K562 (cell line): ENCODE data around the gene ADARB2. TPM values are rescaled to one million over a fixed set of nuclear protein-coding genes. Genes with fewer than 3 reads are reported as not detected.

ENCODE experiments used
- ATAC-seq: fragments of 200-7000 bp; cut with Tn5 transposase; 3 replicates; pipeline ENCODE4 v1.9.1; 2020; ENCODE audit warnings: moderate library complexity
- BruUV-seq: library from RNA; stranded (reverse); fragments of 400-500 nt; replicated peaks from 2 replicates; lab custom pipeline; 2021; lab: Mats Ljungman, UMichigan
- CTCF ChIA-PET: fragments of 300-600 bp; formaldehyde crosslinking; extraction: SDS; loops from one replicate; lab custom pipeline; 2021; ENCODE audit warnings: low intra/inter-chr PET ratio; lab: Yijun Ruan, JAX
- POLR2A ChIA-PET: fragments of 300-600, 350-650 bp; sonication (Branson Sonifier 250); formaldehyde crosslinking; extraction: SDS; loops from one replicate; lab custom pipeline; 2021; ENCODE audit warnings: antibody characterized with exemption, inconsistent platforms; lab: Yijun Ruan, JAX
- DNase-seq, 4 experiments: peaks; one replicate each; pipeline versions ENCODE4 v3.0.0 to v3.0.0-alpha.2; 2011 to 2018; ENCODE audit warnings: low spot score in 3 of 4, mixed read lengths in 3 of 4; ENCODE audit errors: extremely low read depth in 1 of 4
- FAIRE-seq: peaks from 2 replicates; lab custom pipeline; 2011; peaks lifted over from hg19 to GRCh38; lab: Jason Lieb, UNC
- H2AFZ ChIP-seq: 2 replicates; pipeline ENCODE4 v1.6.0; 2011; ENCODE audit warnings: low read depth, low read length, control low read depth, inconsistent platforms
- H3K27ac ChIP-seq: fragments of 200-600 bp; 3 replicates; pipeline ENCODE4 v1.8.0; 2011; ENCODE audit warnings: low read depth, mild to moderate bottlenecking, control low read depth, inconsistent platforms, low read length, moderate library complexity, mixed read lengths; ENCODE audit errors: extremely low read depth
- H3K27me3 ChIP-seq, 2 experiments: fragments of 300-600 bp in 1 of 2; 2 replicates in 1 of 2; 3 replicates in 1 of 2; pipeline versions ENCODE4 v1.6.0 to v1.8.0; 2011; ENCODE audit warnings: inconsistent platforms in 2 of 2, low read length in 2 of 2, mild to moderate bottlenecking in 1 of 2, mixed read lengths in 1 of 2, moderate library complexity in 1 of 2; ENCODE audit not compliant: control insufficient read depth in 2 of 2, insufficient read depth in 2 of 2
- H3K36me3 ChIP-seq: fragments of 300-600 bp; 3 replicates; pipeline ENCODE4 v1.8.0; 2011; ENCODE audit warnings: mild to moderate bottlenecking, low read length, inconsistent platforms; ENCODE audit not compliant: control insufficient read depth, insufficient read depth
- H3K4me1 ChIP-seq, 2 experiments: fragments of 200-600 bp in 1 of 2; replicated peaks in 1 of 2; 2 replicates in 1 of 2; 3 replicates in 1 of 2; pipeline versions ENCODE4 v1.5.1 to v1.8.0; 2011; ENCODE audit warnings: inconsistent platforms in 2 of 2, low read length in 2 of 2, mild to moderate bottlenecking in 1 of 2, mixed read lengths in 1 of 2, moderate library complexity in 1 of 2; ENCODE audit not compliant: control insufficient read depth in 2 of 2, insufficient read depth in 2 of 2
- H3K4me2 ChIP-seq: 2 replicates; pipeline ENCODE4 v1.6.1; 2011; ENCODE audit warnings: low read length, control low read depth, inconsistent platforms, mixed read lengths; ENCODE audit not compliant: insufficient read depth
- H3K4me3 ChIP-seq: fragments of 200-600 bp; sonication (generic), shearing (Covaris generic); 2 replicates; pipeline ENCODE4 v1.5.1; 2016; ENCODE audit warnings: control low read depth, inconsistent platforms
- H3K79me2 ChIP-seq: fragments of 200-600 bp; 3 replicates; pipeline ENCODE4 v1.8.0; 2011; ENCODE audit warnings: low read length, inconsistent platforms; ENCODE audit not compliant: control insufficient read depth, insufficient read depth
- H3K9ac ChIP-seq, 2 experiments: 2 replicates each; pipeline versions ENCODE4 v1.6.0 to v1.6.1; 2011; ENCODE audit warnings: low read depth in 2 of 2, low read length in 2 of 2, control low read depth in 1 of 2, inconsistent platforms in 1 of 2, mild to moderate bottlenecking in 1 of 2, mixed read lengths in 1 of 2; ENCODE audit not compliant: insufficient read depth in 1 of 2
- H3K9me1 ChIP-seq: one replicate; pipeline ENCODE4 v1.6.0; 2011; ENCODE audit warnings: inconsistent platforms, mild to moderate bottlenecking, low read length, moderate library complexity; ENCODE audit not compliant: control insufficient read depth, insufficient read depth
- H3K9me3 ChIP-seq: replicated peaks from 2 replicates; pipeline ENCODE4 v1.5.1; 2011; ENCODE audit warnings: low read depth, low read length, inconsistent platforms; ENCODE audit not compliant: control insufficient read depth, insufficient read depth
- H4K20me1 ChIP-seq: replicated peaks from 2 replicates; pipeline ENCODE4 v1.6.1; 2011; ENCODE audit warnings: low read length, inconsistent platforms, mixed read lengths; ENCODE audit not compliant: control insufficient read depth, insufficient read depth
- CEBPB ChIP-seq: fragments of 450-650 bp; IDR thresholded peaks from 2 replicates; pipeline ENCODE4 v1.6.1; 2016; ENCODE audit warnings: missing genetic modification characterization, missing compliant biosample characterization
- CEBPG ChIP-seq, 3 experiments: fragments of 200-800 bp in 1 of 3; sonication (Bioruptor generic) in 1 of 3; sonication (generic) in 1 of 3; formaldehyde crosslinking in 1 of 3; IDR thresholded peaks in 2 of 3; conservative IDR thresholded peaks in 1 of 3; 2 replicates each; pipeline versions ENCODE4 v1.6.1 to v1.8.0; 2016 to 2022; ENCODE audit warnings: missing compliant biosample characterization in 2 of 3, missing genetic modification characterization in 2 of 3, mild to moderate bottlenecking in 1 of 3, missing genetic modification reagents in 1 of 3
- FOXP1 ChIP-seq: sonication (generic); formaldehyde crosslinking; IDR thresholded peaks from 2 replicates; pipeline ENCODE4 v1.8.0; 2022; ENCODE audit warnings: mild to moderate bottlenecking, missing genetic modification reagents
- HSF4 ChIP-seq: fragments of 250-450 bp; sonication (Bioruptor Pico); IDR thresholded peaks from 2 replicates; pipeline ENCODE4 v2.1.2; 2022; ENCODE audit warnings: mild to moderate bottlenecking, moderate library complexity, borderline replicate concordance
- KHSRP ChIP-seq: fragments of 450-650 bp; IDR thresholded peaks from 2 replicates; pipeline ENCODE4 v1.6.1; 2017
- MCM5 ChIP-seq: fragments of 450-650 bp; IDR thresholded peaks from 2 replicates; pipeline ENCODE4 v1.6.1; 2016; ENCODE audit warnings: low read depth
- MLLT1 ChIP-seq, 2 experiments: fragments of 450-650 bp; IDR thresholded peaks; 2 replicates each; pipeline ENCODE4 v1.6.1; 2016
- NFXL1 ChIP-seq: fragments of 450-650 bp; formaldehyde crosslinking; IDR thresholded peaks from 2 replicates; pipeline ENCODE4 v1.4.0; 2021; ENCODE audit warnings: mild to moderate bottlenecking
- NR2F6 ChIP-seq: fragments of 450-650 bp; formaldehyde crosslinking; IDR thresholded peaks from 2 replicates; pipeline ENCODE4 v1.4.0; 2020; ENCODE audit warnings: mild to moderate bottlenecking
- RBM34 ChIP-seq: fragments of 200-400 bp; formaldehyde crosslinking; IDR thresholded peaks from 2 replicates; pipeline ENCODE4 v1.6.1; 2018; ENCODE audit warnings: low read length, borderline replicate concordance; ENCODE audit not compliant: insufficient read depth
- SMARCA5 ChIP-seq: fragments of 450-650 bp; IDR thresholded peaks from 2 replicates; pipeline ENCODE4 v1.6.1; 2016
- TFE3 ChIP-seq: fragments of 450-650 bp; formaldehyde crosslinking; IDR thresholded peaks from 2 replicates; pipeline ENCODE4 v1.4.0; 2020; ENCODE audit warnings: mild to moderate bottlenecking, mixed read lengths
- ZNF134 ChIP-seq: fragments of 250-450 bp; sonication (Bioruptor Pico); conservative IDR thresholded peaks from 2 replicates; pipeline ENCODE4 v1.4.0; 2020
- ZNF311 ChIP-seq: fragments of 250-450 bp; sonication (Bioruptor Pico); IDR thresholded peaks from 2 replicates; pipeline ENCODE4 v1.4.0; 2020; ENCODE audit warnings: mild to moderate bottlenecking, moderate library complexity
- WGBS: fragments of 100-300 bp; shearing (Covaris generic); methylation state at CpG from one replicate; pipeline ENCODE4 v1.1.6; 2016; ENCODE audit warnings: low coverage, mixed read lengths; ENCODE audit not compliant: insufficient coverage; ENCODE audit errors: missing lambda C conversion rate; 5-methylcytosine and 5-hydroxymethylcytosine counted together
- in situ Hi-C: fragments of 300-500 bp; cut with MboI; formaldehyde crosslinking; loops from 4 replicates; pipeline ENCODE4 v1.15.0; 2018; ENCODE audit warnings: inconsistent platforms, mixed read lengths
- intact Hi-C: fragments of 100-400 bp; cut with micrococcal nuclease; formaldehyde crosslinking; loops from 2 replicates; pipeline ENCODE4 v1.14.2; 2022
- polyA plus RNA-seq, 8 experiments: library from polyadenylated mRNA; depleted of rRNA in 4 of 8; stranded (reverse) in 5 of 8; unstranded in 3 of 8; fragments of >200 nt; fragmentation: Nextera tagmentation in 2 of 8; fragmentation: Illumina TruSeq in 1 of 8; extraction: Ambion mirVana in 2 of 8; extraction: Trizol in 1 of 8; gene quantifications; 2 replicates each; pipeline versions ENCODE4 v1.2.1 to v1.2.3, GENCODE V29; 2011 to 2014; ENCODE audit warnings: inconsistent platforms in 1 of 8, missing spikeins in 1 of 8
- total RNA-seq, 7 experiments: library from RNA; depleted of rRNA in 6 of 7; stranded (reverse); fragments of >200 nt in 6 of 7; fragmentation: Illumina TruSeq in 2 of 7; extraction: Trizol in 2 of 7; gene quantifications; 2 replicates each; pipeline versions ENCODE4 v1.2.1 to v1.2.3, GENCODE V29; 2011 to 2021; ENCODE audit warnings: low replicate concordance in 1 of 7
- TF ChIP-seq, protein P1 (sequence below): fragments of 250-450 bp; sonication (Bioruptor Pico); IDR thresholded peaks from 2 replicates; pipeline ENCODE4 v1.8.0; 2021; ENCODE audit warnings: moderate library complexity, mild to moderate bottlenecking, inconsistent platforms

Gene ADARB2
- total and polyA plus RNA-seq, 9 of the 15 experiments (the other 6 are each of a cell fraction or from before 2014, with no cell fraction given) = not detected

GRCh38 chr10:1743141-1743540 lies 5.8 kb upstream of the ADARB2 start:
- Histone ChIP-seq H3K9ac (no peak overlapping the region), H3K27me3 (peaks cover 12 to 32% of the 10 kb centered on the region in 2 experiments; a peak in 4 of 5 replicates), H3K9me1 (no peaks in the 10 kb centered on the region), H3K4me3 (no peak overlapping the region), H4K20me1 (no peaks in the 10 kb centered on the region), H3K4me2 (no peak overlapping the region), H2AFZ (no peak overlapping the region), H3K4me1 (no peaks in the 10 kb centered on the region), H3K9me3 (no peaks in the 10 kb centered on the region), H3K79me2 (no peaks in the 10 kb centered on the region), H3K36me3 (no peaks in the 10 kb centered on the region), H3K27ac (no peak overlapping the region)
- no peak for DNase-seq
- 0% methylated on average over 8 of the region's 10 CpGs for WGBS
- ChIA-PET POLR2A (no interaction called here), CTCF (no interaction called here)
- no peak for FAIRE-seq
- intact Hi-C loops = no loop called here
- TF ChIP-seq NFXL1 (CRISPR knock-in tag) = no peak
- TF ChIP-seq TFE3 = 0 out of 2 replicates have a peak, but pooled peaks have one; percentile 5
- in situ Hi-C loops = no loop called here
- BruUV-seq = no TSS peak
- no peak for ATAC-seq

- peaks cover 0 to 6% of the 10 kb centered on the region in 2 experiments; a peak in 1 of 5 replicates for H3K4me1 ChIP-seq
- H3K9me1 ChIP-seq = no peaks in the 10 kb centered on the region
- DNase-seq (no peak), ATAC-seq (no peak), FAIRE-seq (no peak)
- in situ Hi-C loops (no loop called here), intact Hi-C loops (no loop called here)
- WGBS = 0% methylated on average over 2 of the region's 2 CpGs
- H3K36me3 ChIP-seq = no peaks in the 10 kb centered on the region
- H4K20me1 ChIP-seq = no peaks in the 10 kb centered on the region
- no peak overlapping the region for H3K27ac ChIP-seq
- no TSS peak for BruUV-seq
- no peak overlapping the region for H3K4me2 ChIP-seq
- H2AFZ ChIP-seq = no peak overlapping the region
- no peaks in the 10 kb centered on the region for H3K9me3 ChIP-seq
- H3K27me3 ChIP-seq = peaks cover 16 to 41% of the 10 kb centered on the region in 2 experiments
- H3K9ac ChIP-seq = no peak overlapping the region
- H3K79me2 ChIP-seq = no peaks in the 10 kb centered on the region
- ChIA-PET CTCF (no interaction called here), POLR2A (no interaction called here)
- H3K4me3 ChIP-seq = no peak overlapping the region
- TF ChIP-seq FOXP1 (CRISPR knock-in tag) (no peak), KHSRP (no peak), MLLT1 (IDR thresholded peaks at IDR 0.05) (no peak), HSF4 (CRISPR knock-in tag) (no peak), CEBPB (peak; percentile 29; the same call in 1 of the 2 replicates), ZNF311 (CRISPR knock-in tag) (no peak), RBM34 (no peak), ZNF134 (CRISPR knock-in tag) (no peak), SMARCA5 (no peak), CEBPG (CRISPR knock-in tag; IDR thresholded peaks at IDR 0.05) (no peak), CEBPG (tag; conservative IDR thresholded peaks at IDR 0.05 in 1 of 2, IDR thresholded peaks at IDR 0.05 in 1 of 2) (0 out of 4 replicates have a peak, but pooled peaks of 1 of the 2 experiments have one; percentile 14), NR2F6 (CRISPR knock-in tag) (no peak), MCM5 (no peak)
- TF ChIP-seq, protein P1, sequence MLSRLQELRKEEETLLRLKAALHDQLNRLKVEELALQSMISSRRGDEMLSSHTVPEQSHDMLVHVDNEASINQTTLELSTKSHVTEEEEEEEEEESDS (CRISPR knock-in tag) = no peak
Observed at GRCh38 chr10:1741450-1741849, 4.1 kb upstream of the ADARB2 start.
